ENCODE measurements around the gene DRAXIN.
A peak's percentile ranks its signal among the peaks of the same experiment; 100 is the strongest.

DRAXIN gene

GRCh38 chr1:11688506-11688905, 3.0 kb upstream of the DRAXIN start:
- no peak for DNase-seq (ENCODE audit: insufficient read length, low spot score)
- no peak for TF ChIP-seq POLR2A (IDR thresholded peaks at IDR 0.05; ENCODE audit: low read depth, low read length)
- FAIRE-seq: no peak

- DNase-seq (ENCODE audit: insufficient read length, low spot score): no peak
- no peak for FAIRE-seq
- no peak for TF ChIP-seq POLR2A (IDR thresholded peaks at IDR 0.05; ENCODE audit: low read depth, low read length)
These were observed 861 bp upstream of the DRAXIN start for GRCh38 chr1:11690397-11691301.

- DNase-seq (ENCODE audit: insufficient read length, low spot score) (no peak), FAIRE-seq (no peak)
- no peak for TF ChIP-seq POLR2A (IDR thresholded peaks at IDR 0.05; ENCODE audit: low read depth, low read length)
These were observed 610 bp downstream of the DRAXIN start for GRCh38 chr1:11691928-11692711.

GRCh38 chr1:11693024-11693590, 1.6 kb downstream of the DRAXIN start:
- FAIRE-seq (peak; percentile 91), DNase-seq (ENCODE audit: insufficient read length, low spot score) (peak; percentile 90)

GRCh38 chr1:11693917-11694316, 2.4 kb downstream of the DRAXIN start:
- DNase-seq (ENCODE audit: insufficient read length, low spot score) (no peak), FAIRE-seq (no peak)
- TF ChIP-seq POLR2A (IDR thresholded peaks at IDR 0.05; ENCODE audit: low read depth, low read length): no peak

More at GRCh38 chr1:11693024-11693590, 1.6 kb downstream of the DRAXIN start:
- TF ChIP-seq POLR2A (IDR thresholded peaks at IDR 0.05; ENCODE audit: low read depth, low read length): no peak

- FAIRE-seq: no peak
- TF ChIP-seq POLR2A (IDR thresholded peaks at IDR 0.05; ENCODE audit: low read depth, low read length): no peak
- DNase-seq (ENCODE audit: insufficient read length, low spot score): no peak
These were observed 4.4 kb downstream of the DRAXIN start for GRCh38 chr1:11695861-11696260.

GRCh38 chr1:11697188-11697892, 5.8 kb downstream of the DRAXIN start:
- no peak for FAIRE-seq
- TF ChIP-seq POLR2A (IDR thresholded peaks at IDR 0.05; ENCODE audit: low read depth, low read length): no peak
- DNase-seq (ENCODE audit: insufficient read length, low spot score): no peak

- FAIRE-seq (no peak), DNase-seq (ENCODE audit: insufficient read length, low spot score) (no peak)
- no peak for TF ChIP-seq POLR2A (IDR thresholded peaks at IDR 0.05; ENCODE audit: low read depth, low read length)
These were observed 6.3 kb downstream of the DRAXIN start for GRCh38 chr1:11697893-11698210.

- FAIRE-seq (no peak), DNase-seq (ENCODE audit: insufficient read length, low spot score) (no peak)
- TF ChIP-seq POLR2A (IDR thresholded peaks at IDR 0.05; ENCODE audit: low read depth, low read length): no peak
These were observed 9.3 kb downstream of the DRAXIN start for GRCh38 chr1:11700601-11701467.

- no peak for TF ChIP-seq POLR2A (IDR thresholded peaks at IDR 0.05; ENCODE audit: low read depth, low read length)
- DNase-seq (ENCODE audit: insufficient read length, low spot score) (no peak), FAIRE-seq (no peak)
These were observed 10.0 kb downstream of the DRAXIN start for GRCh38 chr1:11701551-11701961.

GRCh38 chr1:11701981-11702803, 10.7 kb downstream of the DRAXIN start:
- TF ChIP-seq POLR2A (IDR thresholded peaks at IDR 0.05; ENCODE audit: low read depth, low read length): no peak
- DNase-seq (ENCODE audit: insufficient read length, low spot score) (no peak), FAIRE-seq (no peak)
